Loucy (cell line): ENCODE results near the gene GAN.

Experiments
- EZH2phosphoT487 ChIP-seq: fragments of 200-600 bp; IDR thresholded peaks from 2 replicates; pipeline ENCODE4 v1.6.1; 2018; ENCODE audit warnings: antibody characterized with exemption, mild to moderate bottlenecking, moderate library complexity, borderline replicate concordance
- TF ChIP-seq, protein P1 (sequence below): fragments of 200-600 bp; sonication (generic); conservative IDR thresholded peaks from 2 replicates; pipeline ENCODE4 v1.5.1; 2014; ENCODE audit warnings: mild to moderate bottlenecking, antibody characterized with exemption, low read length

DNA sequence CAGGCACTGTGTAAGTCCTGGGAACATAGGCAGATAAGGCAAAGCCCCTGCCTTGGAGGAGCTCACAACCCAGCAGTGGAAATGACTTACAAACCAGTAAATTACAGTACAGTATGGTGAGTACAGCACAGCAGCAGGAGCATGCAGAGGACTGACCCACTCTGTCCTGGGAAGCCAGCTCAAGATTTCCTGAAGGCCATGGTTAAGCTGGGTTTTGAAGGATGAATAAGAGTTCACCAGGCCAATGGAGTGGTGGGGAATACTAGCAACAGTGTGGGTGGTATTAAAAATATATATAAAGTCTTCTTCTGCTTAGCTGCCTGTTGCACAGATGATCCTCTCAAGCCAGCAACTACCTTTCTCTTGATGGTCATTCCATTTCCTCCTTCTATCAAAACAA lies 3.0 kb upstream of the GAN start:
- TF ChIP-seq, protein P1, sequence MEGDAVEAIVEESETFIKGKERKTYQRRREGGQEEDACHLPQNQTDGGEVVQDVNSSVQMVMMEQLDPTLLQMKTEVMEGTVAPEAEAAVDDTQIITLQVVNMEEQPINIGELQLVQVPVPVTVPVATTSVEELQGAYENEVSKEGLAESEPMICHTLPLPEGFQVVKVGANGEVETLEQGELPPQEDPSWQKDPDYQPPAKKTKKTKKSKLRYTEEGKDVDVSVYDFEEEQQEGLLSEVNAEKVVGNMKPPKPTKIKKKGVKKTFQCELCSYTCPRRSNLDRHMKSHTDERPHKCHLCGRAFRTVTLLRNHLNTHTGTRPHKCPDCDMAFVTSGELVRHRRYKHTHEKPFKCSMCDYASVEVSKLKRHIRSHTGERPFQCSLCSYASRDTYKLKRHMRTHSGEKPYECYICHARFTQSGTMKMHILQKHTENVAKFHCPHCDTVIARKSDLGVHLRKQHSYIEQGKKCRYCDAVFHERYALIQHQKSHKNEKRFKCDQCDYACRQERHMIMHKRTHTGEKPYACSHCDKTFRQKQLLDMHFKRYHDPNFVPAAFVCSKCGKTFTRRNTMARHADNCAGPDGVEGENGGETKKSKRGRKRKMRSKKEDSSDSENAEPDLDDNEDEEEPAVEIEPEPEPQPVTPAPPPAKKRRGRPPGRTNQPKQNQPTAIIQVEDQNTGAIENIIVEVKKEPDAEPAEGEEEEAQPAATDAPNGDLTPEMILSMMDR, result no peak
- TF ChIP-seq EZH2phosphoT487, result no peak
